ENCODE measurements around the gene CNTNAP2. TPM values are rescaled to one million over a fixed set of nuclear protein-coding genes. Genes with fewer than 3 reads are reported as not detected.

CNTNAP2 gene
- total RNA-seq, 4 donors from 2014 or later = 0.29 to 0.88 (median 0.33) TPM; not detected in 1

- Histone ChIP-seq H3K9me3 (no peaks in the 10 kb centered on the region), H3K27ac (no peak overlapping the region), H3K4me3 (replicated peaks in 1 of 3) (no peak overlapping the region), H3K4me1 (no peaks in the 10 kb centered on the region), H3K36me3 (no peaks in the 10 kb centered on the region), H3K27me3 (no peaks in the 10 kb centered on the region)
- no peak for DNase-seq
- TF ChIP-seq CTCF (IDR thresholded peaks at IDR 0.05) = no peak
- TF ChIP-seq POLR2A (IDR thresholded peaks at IDR 0.05) = no peak
- intact Hi-C loops (cut with DNase I) = no loop called here
- 64 to 67% methylated on average over 6 of the region's 6 CpGs for WGBS, 2 donors
Measured at GRCh38 chr7:147519062-147519461, 1402.5 kb downstream of the CNTNAP2 start.

- no peaks in the 10 kb centered on the region for H3K9me3 ChIP-seq
- no peak overlapping the region for H3K4me3 ChIP-seq (replicated peaks in 1 of 3)
- no peaks in the 10 kb centered on the region for H3K4me1 ChIP-seq
- no peak for TF ChIP-seq CTCF (IDR thresholded peaks at IDR 0.05)
- TF ChIP-seq POLR2A (IDR thresholded peaks at IDR 0.05) = no peak
- no peaks in the 10 kb centered on the region for H3K36me3 ChIP-seq
- no peaks in the 10 kb centered on the region for H3K27me3 ChIP-seq
- 82 to 86% methylated on average over 7 of the region's 7 CpGs for WGBS, 2 donors
- intact Hi-C loops (cut with DNase I) = no loop called here
- H3K27ac ChIP-seq = no peak overlapping the region
- DNase-seq = no peak
Measured at GRCh38 chr7:147523056-147523455, 1406.5 kb downstream of the CNTNAP2 start.

- no peak for DNase-seq
- H3K36me3 ChIP-seq = no peaks in the 10 kb centered on the region
- TF ChIP-seq POLR2A (IDR thresholded peaks at IDR 0.05) (no peak), CTCF (IDR thresholded peaks at IDR 0.05) (no peak)
- no peaks in the 10 kb centered on the region for H3K9me3 ChIP-seq
- H3K27me3 ChIP-seq = no peaks in the 10 kb centered on the region
- H3K4me3 ChIP-seq (replicated peaks in 1 of 3) = no peak overlapping the region
- intact Hi-C loops (cut with DNase I) = no loop called here
- WGBS, 2 donors = 78 to 81% methylated on average over 3 of the region's 3 CpGs
- no peak overlapping the region for H3K27ac ChIP-seq
- no peaks in the 10 kb centered on the region for H3K4me1 ChIP-seq
Measured at GRCh38 chr7:147524726-147525250, 1408.2 kb downstream of the CNTNAP2 start.

- no peaks in the 10 kb centered on the region for H3K4me1 ChIP-seq
- H3K27me3 ChIP-seq = no peaks in the 10 kb centered on the region
- WGBS, 2 donors = 93 to 94% methylated on average over 2 of the region's 2 CpGs
- no peaks in the 10 kb centered on the region for H3K36me3 ChIP-seq
- H3K27ac ChIP-seq = no peak overlapping the region
- H3K9me3 ChIP-seq = no peaks in the 10 kb centered on the region
- no peak overlapping the region for H3K4me3 ChIP-seq (replicated peaks in 1 of 3)
- TF ChIP-seq CTCF (IDR thresholded peaks at IDR 0.05) (no peak), POLR2A (IDR thresholded peaks at IDR 0.05) (no peak)
- no peak for DNase-seq
- intact Hi-C loops (cut with DNase I) = no loop called here
Measured at GRCh38 chr7:147525325-147525724, 1408.7 kb downstream of the CNTNAP2 start.

- no peak for DNase-seq
- intact Hi-C loops (cut with DNase I) = no loop called here
- 77 to 91% methylated on average over 6 of the region's 6 CpGs for WGBS, 2 donors
- no peaks in the 10 kb centered on the region for H3K36me3 ChIP-seq
- H3K9me3 ChIP-seq = no peaks in the 10 kb centered on the region
- no peaks in the 10 kb centered on the region for H3K27me3 ChIP-seq
- no peaks in the 10 kb centered on the region for H3K4me1 ChIP-seq
- no peak overlapping the region for H3K4me3 ChIP-seq (replicated peaks in 1 of 3)
- no peak overlapping the region for H3K27ac ChIP-seq
- TF ChIP-seq CTCF (IDR thresholded peaks at IDR 0.05) (no peak), POLR2A (IDR thresholded peaks at IDR 0.05) (no peak)
Measured at GRCh38 chr7:147535701-147536111, 1419.1 kb downstream of the CNTNAP2 start.
